ENCODE data around the gene PRTG.

DNA sequence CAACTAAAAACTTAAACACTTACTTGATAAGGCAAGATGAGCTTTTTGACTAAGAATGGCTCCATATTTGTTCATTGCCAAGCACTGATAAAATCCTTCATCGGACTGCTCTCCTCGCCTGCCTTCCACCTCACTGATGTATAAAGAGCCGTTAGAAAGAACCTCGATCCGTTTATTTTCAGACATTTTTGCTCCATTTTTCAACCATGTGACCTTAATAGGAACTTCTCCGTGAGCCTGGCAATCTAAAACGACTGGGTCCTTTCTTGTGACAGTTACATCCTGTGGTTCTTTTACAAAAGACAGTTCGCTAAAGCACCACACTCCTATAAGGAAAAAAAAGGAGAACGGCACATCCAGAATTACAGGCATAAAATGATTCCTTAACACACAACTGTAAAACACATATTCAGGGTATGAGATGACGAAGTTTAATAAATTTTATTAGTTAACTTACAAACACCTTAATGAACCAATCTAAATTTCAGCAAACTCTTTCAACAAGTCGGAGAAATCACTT is 2.5 kb downstream of the PRTG start:
- TF ChIP-seq RFX5 (IDR thresholded peaks at IDR 0.05; ENCODE audit: low read length) (no peak), CTCF (IDR thresholded peaks at IDR 0.05) (no peak), USF1 (IDR thresholded peaks at IDR 0.05; ENCODE audit: borderline replicate concordance, low read depth) (no peak), EP300 (IDR thresholded peaks at IDR 0.05; ENCODE audit: borderline replicate concordance in 1 of 2, low read depth in 1 of 2, low read length in 1 of 2) (no peak), POLR2AphosphoS5 (IDR thresholded peaks at IDR 0.05; ENCODE audit: low read depth, low read length) (no peak), GABPA (IDR thresholded peaks at IDR 0.05; ENCODE audit: low read depth) (no peak), MAX (IDR thresholded peaks at IDR 0.05; ENCODE audit: low read depth) (no peak), CHD2 (IDR thresholded peaks at IDR 0.05; ENCODE audit: low read length, partially characterized antibody) (no peak), REST (IDR thresholded peaks at IDR 0.05; ENCODE audit: low read depth, low read length) (no peak), RXRA (IDR thresholded peaks at IDR 0.05; ENCODE audit: borderline replicate concordance, low read depth) (no peak), FOXJ3 (CRISPR knock-in tag; IDR thresholded peaks at IDR 0.05) (no peak), YY1 (IDR thresholded peaks at IDR 0.05; ENCODE audit: low read depth) (no peak), SMC3 (IDR thresholded peaks at IDR 0.05; ENCODE audit: low read depth, low read length) (no peak), TAF1 (IDR thresholded peaks at IDR 0.05; ENCODE audit: borderline replicate concordance, low read depth, low read length) (no peak)

Data from SK-N-SH (cell line).